IPS-NIHi11 (cell line): ENCODE measurements around the gene SETX.

ENCODE experiments used
- DNase-seq: peaks from one replicate; pipeline ENCODE4 v3.0.0; 2012; ENCODE audit warnings: mixed read lengths, low spot score

The SETX gene

DNA sequence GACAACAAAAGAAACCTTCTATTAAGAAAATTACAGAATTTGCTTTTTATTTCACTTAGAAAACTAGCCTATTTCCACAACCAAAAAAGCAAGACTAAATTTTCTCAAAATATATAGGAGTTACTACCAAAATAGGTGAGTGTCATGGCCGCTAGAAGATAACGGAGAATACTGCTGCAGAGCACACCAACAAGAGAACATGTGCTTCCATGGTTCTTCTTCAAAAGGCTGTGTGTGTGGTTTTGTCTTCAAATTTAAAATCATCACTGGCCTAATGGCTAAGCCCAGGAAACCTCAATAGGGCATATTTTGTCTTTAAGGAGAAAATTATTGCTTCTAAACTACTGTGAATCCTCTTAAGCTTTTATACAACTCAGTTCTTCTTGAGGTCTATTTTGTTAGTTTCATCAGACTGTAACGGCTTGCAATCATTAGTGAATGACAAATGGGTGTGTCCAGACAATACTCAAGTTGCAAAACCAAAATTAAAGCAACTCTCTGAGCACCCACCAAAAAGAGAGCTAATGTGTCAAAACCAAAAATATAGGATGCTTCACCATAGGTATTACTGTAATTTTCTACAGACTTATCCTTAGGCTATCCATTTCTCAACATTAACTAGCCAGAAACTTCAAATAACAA, 3.3 kb downstream of the SETX start:
- DNase-seq, result no peak

DNA sequence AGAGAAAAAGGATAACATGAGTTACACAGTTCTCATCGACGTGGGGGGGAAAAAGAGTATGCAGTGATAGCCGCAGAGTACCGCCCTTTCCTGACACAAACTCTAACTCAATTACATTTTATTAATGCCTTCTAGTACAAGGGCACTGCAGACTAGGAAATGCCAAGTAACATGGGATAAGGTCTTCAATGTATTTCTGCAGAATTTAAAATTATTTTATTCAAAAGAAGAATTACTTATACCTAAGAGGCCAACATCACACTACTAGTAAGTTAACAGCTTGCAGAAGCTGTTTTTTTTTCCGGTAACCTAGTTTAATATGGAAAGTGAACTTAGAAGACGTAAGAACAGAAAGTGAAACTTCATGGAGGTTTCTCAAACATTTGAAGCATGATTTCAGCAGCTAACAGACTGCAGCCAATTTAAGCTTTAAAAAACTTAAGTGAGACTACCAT, 3.9 kb downstream of the SETX start:
- no peak for DNase-seq

DNA sequence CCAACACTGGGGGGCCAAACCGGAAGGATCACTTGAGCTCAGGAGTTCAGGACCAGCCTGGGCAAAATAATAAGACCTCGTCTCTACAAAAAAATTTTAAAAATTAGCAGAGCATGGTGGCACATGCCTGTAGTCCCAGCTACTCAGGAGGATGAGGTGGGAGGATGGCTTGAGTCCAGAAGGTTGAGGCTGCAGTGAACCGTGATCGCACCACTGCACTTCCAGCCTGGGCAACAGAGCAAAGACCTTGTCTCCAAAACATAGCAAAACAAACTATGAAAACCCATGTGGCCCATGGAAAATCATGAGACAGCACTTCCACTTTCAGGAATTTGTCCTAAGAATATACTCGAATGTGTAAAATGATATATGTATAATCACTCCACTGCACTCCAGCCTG, 6.1 kb downstream of the SETX start:
- no peak for DNase-seq

DNA sequence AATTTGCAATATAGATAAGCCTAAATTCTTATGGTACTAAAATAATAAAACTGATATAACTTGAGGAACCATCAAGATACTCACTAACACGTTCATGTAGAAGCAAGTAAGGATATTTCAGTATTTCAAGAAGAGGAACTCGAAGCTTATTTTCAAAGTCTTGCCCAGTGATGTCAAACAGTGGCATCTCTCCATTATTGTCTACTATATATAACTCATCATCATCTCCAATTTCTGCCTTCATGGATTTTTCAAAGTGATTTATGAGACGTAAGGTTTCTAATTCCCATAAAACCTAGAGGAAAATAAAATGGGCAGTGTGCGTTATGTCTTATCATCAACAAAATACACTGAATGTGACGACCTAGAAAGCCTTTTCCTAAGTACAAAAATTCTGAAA, 8.6 kb downstream of the SETX start:
- DNase-seq, result no peak

DNA sequence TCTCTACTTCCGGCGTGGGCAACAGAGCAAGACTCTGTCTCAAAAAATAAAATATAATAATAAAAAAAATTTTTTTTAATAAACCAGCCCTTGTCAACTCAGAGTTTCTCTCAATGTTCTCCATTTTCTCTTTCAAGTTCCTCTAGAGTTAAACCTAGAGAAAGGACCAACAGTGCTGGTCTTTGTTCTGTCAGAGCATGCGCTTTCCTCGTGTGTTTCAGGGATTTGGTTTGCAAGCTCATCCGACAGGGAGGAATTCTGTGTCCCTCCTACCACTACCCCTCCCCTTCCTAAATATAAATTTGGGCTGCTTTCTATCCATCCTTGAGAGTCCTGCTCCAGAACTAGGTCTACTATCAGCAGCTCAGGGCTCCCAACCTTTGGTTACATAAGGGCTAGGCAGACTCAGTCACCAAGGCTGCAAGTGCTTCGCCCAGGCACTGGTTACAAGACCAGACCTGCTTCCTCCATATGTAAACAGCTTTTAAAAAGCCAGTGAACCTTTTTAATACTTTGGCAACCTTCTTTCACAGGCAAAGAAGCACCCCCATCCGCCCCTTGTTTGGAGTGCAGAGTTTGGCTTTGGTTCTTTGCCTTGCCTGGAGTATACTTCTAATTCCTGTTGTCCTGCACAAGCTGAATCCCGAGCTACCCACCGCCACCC, 13.5 kb downstream of the SETX start:
- DNase-seq, result no peak

DNA sequence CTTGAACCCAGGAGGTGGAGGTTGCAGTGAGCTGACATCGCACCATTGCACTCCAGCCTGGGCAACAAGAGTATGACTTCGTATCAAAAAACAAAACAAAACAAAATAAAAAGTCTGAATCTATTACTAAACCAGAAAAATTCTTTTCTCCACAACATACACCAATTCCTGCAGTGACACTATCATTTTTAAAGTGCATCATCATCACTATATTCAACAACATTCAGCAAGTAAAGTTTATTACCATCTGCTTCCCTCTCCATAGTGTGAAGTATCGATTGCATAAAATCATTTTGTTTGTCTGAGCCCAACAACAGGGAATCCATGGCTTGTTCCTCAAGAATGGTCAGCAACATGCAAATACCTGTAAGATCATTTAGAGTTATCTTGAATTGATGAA, 20.4 kb downstream of the SETX start:
- no peak for DNase-seq

DNA sequence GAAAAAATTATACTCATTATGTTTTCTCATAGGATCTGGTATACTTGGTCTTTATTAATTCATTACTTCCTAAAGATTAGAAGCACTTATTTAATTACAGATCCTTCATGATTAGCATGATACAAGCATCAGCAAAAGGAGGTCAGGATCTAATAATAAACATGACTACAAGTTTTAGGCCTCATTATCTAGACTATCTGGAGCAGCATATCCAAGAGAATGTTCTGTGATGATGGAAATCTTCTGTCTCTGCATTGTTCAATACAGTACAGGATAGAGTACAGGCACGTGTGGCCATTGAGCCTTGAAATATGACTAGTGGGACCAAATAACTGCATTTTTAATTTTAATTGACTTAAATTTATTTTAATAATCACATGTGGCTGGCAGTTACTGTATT, 21.2 kb downstream of the SETX start:
- no peak for DNase-seq

DNA sequence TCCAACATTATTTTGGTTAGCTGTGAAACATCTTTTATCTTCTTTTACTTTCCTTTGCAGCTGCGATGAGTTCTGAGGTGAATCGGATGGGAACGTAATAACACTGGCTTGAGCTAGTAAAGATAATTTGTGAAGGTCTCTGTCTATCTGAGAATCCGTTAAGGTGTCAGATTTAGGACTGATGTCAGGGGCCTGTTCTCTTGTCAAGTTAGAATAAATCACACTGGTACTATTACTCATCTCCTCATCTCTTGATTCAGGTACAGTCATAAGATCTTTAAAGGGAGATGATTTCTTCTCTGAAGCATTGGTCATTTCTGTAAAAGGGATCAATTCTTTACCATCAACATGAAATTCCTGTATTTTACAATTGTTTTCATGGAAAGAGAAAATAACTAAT, 26.2 kb downstream of the SETX start:
- no peak for DNase-seq

DNA sequence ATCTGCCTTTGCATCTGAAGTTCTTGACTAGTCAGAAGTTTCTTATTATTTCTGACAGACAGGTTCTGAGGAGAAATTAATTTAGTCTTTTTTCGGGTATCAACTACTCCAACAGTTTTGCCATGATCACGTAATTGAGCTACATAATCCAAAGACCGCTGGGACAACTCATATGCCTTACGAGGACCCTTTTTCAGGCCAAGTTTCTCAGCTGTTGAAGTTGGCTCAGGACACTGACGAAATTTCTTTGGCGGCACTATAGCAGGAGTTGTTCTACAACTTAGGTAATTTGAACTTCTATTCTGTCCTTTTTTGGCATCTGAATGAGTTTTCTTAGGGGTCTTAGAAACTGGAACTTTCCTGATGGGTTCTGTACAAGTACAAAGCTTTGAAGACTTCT, 27.2 kb downstream of the SETX start:
- no peak for DNase-seq

DNA sequence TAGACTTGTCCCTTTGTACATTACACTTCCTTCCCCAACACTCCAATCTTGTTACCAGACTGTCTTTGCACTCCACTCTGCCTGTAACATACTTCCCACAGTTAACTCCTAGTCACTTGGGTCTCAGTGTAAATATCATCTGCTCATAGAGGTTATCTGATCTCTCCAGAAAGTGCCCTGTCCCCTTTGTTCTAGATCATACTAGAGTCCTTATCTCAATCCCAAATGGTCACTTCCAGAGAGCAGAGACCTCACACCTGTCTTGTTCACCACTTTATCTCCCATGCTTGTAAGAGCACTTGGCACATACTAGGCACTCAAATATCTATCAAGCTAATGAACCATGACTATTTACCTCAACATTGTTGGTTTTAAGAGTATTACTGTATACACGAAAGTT, 30.4 kb downstream of the SETX start:
- DNase-seq, result no peak

DNA sequence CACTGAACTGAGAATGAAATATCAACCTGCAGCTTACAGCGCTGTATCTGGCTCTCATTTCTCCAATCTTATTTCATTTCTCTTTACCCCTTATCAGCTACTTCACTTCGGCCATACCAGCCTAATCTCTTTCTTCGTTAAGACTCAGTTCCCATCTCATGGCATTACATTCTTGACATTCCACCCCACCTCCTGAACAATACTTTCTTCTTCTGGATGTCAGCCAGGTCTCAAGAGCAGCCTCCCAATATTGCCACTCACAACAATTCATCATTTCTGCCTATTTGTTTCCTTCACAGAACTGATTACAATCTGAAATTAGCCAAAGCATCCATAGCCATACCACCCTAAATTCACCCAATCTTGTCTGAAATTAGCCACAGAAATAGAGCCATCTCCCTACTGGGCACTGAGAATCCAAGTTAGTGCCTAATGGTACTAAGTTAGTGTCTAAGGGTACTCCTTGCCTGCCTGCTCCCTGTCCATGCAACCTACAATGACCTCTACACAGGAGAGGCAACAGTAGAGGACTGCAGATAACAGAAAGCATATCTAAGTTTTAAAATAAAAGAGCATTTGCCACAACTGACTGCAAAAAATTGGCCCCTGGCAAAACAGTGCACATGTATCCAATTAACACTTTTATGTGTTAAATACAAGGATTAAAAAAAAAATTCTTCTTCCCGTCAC, 35.2 kb downstream of the SETX start:
- DNase-seq, result peak; percentile 58

DNA sequence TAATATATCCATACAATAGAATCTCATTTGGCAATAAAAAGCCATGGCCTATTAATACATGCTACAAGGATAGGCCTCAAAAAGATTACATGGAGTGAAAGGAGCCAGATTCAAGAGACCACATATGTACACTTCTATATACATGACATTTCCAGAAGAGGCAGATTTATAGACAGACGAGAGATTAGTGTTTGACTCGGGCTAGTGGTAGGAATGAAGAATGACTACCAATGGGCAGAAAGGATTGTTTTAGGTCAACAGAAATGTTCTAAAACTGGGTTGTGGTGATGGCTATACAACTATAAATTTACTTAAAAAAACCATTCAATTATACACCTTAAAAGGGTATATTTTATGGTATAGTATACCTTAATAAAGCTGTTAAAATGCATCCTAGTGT, 41.9 kb downstream of the SETX start:
- no peak for DNase-seq

DNA sequence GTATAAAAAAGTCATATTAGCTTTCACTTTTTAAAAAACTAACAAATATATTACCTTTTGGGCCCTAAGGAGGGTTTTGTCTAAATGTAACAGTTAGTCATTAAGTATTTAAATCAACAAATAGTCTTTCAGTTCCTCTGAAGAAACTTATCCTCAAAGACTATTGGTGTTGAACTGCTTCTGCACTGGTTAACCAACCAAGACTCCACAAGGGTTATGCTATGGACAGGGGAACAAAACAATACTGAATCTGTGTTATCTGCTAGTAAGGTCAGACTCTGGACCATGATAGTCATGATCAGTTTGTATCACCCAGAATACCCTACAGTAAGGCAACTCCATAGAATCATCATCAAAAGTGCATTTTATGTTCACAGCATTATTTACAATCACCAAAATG, 42.4 kb downstream of the SETX start:
- no peak for DNase-seq

DNA sequence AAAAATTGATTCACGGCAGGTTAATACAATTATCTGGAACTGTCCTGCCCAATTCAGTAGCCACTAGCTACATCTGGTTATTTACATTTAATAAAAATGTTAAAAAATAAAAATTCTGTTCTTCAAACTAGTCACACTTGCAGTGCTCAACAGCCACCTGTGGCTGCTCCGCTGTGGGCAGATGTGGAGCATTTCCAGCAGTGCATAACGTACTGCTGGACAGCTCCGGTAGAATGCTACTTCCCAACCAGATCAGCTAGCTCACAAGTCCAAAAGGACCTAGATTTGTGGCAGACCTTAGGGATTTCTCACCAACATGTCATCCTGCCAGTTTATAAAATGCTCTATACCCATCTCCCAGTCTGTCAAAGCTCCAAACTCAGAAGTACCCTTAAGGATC, 42.8 kb downstream of the SETX start:
- no peak for DNase-seq

DNA sequence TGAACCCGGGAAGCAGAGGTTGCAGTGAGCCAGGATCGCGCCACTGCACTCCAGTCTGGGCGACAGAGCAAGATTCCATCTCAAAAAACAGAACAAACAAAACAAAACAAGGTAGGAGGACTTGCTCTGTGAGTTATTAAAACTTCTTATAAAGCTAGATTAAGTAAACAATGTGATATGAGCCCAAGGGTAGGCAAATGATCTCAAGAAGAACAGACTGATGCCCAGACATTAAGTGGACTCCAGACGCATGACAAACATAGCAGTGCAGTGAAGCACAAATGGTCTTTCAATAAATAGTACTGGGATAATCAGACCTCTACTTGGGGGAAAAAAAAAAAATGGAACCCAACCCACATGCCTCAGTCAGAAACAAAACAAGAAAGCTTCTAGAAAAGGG, 45.7 kb downstream of the SETX start:
- no peak for DNase-seq

DNA sequence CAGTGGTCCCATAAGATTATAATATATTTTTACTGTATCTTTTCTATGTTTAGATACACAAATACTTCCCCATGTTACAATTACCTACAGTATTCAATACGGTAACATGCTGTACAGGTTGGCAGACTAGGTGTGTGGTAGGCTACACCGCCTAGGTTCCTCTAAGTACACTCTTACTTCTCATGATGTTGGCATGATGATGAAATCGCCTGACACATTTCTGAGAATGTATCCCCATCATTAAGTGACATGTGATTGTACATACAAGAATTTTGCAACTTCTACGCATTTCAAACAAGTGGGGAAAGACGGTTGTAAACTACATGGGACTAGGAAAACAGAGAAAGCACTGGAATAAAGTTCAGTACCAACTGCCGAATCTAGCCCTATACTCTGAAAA, 53.3 kb downstream of the SETX start:
- DNase-seq, result no peak

DNA sequence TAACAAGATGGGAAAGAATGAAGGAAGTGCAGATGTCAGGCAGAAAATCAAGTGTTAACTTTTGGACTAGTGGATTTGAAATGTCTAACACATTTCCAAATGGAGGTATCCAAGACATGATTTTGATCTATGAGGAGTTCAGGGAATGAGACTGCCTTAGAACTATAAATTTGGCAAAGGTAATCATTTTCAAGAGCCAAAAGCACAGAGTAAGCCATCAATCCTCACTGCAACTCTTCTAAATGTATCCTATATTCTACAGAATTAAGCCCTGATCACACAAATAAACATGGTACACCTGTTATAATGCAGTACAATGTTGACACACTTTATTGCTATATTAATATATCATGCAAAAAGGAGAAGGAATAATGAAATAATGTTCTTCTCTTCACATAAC, 55.6 kb downstream of the SETX start:
- DNase-seq, result no peak

DNA sequence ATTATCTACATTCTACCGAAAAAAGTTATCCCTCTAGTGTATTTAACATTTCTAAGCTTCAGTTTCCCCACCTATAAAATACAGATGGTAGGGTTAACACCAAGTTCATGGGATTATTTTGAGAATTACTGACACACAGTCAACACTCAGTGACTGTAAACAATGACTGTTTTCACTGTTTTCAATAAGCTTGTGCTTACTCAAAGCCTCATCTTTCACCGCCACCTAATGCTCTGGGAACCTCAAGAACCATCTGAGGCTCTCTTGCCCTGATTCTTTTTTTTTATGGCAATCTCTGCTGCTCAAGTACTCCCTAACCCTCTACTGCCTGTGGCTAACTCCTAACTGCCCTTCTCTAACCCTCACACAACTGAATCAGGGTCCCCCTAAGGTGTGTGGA, 59.6 kb downstream of the SETX start:
- no peak for DNase-seq

DNA sequence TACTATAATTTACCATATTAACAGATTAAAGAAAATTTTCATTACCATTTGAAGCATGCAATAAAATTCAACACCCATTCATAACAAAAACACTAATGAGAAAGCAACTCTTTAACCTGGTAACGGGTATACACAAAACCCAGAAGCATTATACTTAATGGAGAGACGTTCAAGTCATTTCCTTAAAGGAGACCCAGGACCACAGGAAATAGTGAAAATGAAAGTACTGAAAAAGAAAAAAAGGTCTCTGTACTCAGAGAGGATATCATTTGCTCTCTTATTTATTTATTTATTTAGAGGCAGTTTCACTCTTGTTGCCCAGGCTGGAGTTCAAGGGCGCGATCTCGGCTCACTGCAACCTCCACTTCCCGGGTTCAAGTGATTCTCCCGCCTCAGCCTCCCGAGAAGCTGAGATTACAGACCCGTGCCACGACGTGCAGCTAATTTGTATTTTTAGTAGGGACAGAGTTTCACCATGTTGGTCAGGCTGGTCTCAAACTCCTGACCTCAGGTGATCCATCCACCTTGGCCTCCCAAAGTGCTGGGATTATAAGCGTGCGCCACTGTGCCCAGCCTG, 61.6 kb downstream of the SETX start:
- DNase-seq, result no peak

DNA sequence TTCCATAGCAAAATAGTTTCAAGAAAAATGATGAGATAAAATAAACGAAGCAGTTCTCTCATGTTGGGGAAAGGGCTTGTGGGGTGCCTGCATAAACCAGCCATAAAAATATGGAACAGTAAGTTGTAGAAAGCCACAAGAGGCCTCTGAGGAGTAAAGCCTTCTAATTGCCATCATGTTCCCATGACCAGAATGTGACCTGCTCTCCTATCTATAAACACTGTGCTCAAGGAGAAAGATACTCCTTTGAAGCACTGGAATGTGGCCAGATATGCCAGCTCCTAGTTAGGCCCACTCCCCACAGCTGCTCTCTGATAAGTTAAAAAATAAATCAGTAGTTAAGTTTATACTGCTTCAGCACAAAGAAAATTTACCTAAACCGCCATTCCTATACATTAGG, 65.8 kb downstream of the SETX start:
- DNase-seq, result no peak

DNA sequence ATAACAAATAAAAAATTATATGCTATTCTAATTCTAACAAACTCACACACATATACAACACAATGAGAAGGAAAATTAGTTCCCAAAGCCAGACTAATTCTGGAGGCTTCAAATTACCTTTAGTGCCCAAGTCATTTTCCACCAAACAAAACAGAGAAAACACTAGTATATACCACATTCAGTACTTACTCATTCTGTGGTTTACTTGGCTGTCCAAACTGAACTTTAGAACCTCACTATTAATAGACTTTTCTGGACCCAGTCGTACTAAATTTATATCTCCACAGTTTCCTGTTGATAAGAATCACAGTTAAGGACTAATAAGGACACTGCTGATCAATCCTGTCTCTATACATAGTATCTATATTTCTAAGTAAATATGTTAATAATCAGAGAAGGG, 66.4 kb downstream of the SETX start:
- no peak for DNase-seq

DNA sequence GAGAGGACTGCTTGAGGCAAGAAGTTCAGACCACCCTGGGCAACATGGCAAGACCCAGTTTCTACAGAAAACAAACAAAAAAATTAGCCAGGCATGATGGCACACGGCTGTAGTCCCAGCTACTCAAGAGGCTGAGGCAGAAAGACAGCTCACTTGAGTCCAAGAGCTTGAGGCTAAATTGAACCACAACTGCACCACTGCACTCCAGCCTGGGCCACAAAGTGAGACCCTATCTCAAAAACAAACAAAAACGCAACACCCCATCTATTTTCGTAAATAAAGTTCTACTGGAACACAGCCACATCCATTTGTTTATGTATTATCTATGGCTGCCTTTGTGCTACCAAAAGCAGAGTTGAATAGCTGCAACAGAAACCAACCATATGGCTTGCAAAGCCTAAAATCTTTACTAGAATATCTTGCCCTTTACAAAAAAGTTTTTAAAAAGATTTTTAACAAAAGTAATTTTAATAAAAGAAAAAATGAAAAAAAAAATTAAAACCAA, 67.5 kb downstream of the SETX start:
- DNase-seq, result no peak

DNA sequence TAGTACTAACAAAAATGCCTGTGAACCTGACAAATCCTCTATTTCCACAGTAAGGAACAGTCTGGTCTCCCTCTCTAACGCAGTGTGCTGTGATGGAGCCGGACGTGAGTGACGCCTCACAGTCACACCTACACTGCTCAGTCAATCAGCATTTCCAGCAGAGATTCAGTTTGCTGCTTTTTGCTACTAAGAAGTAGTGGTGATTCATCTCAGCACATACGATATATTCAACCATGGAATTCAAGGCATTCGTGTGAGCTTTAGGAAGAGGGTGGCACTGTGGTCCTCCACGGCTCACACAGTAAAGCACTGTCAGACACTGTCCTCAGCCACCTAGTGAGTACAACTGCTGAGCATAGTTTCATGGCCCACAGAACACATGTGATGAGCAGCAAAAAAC, 70.9 kb downstream of the SETX start:
- no peak for DNase-seq
